Tibial nerve (tissue), 4 donors: ENCODE results near the gene USP2. TPM values are rescaled to one million over a fixed set of nuclear protein-coding genes. Genes with fewer than 3 reads are reported as not detected.
"Not testable (repeated sequence)": the region's sequence is repeated elsewhere in the genome, so short reads cannot be mapped to it uniquely, and the experiment has no call there.

ENCODE experiments used
- DNase-seq, 2 donors: peaks; one replicate each; pipeline ENCODE4 v3.0.0-alpha.2; 2019; ENCODE audit warnings: low spot score in 2 of 2
- H3K27ac ChIP-seq, 4 donors: fragments of 200-600 bp; sonication (generic) in 3 of 4; one replicate each; pipeline ENCODE4 v1.5.1; 2017 to 2019; ENCODE audit warnings: mild to moderate bottlenecking in 1 of 4
- H3K27me3 ChIP-seq, 2 donors: fragments of 200-600 bp; sonication (generic) in 1 of 2; one replicate each; pipeline versions ENCODE4 v1.5.1 to v1.6.0; 2017 to 2019
- H3K36me3 ChIP-seq, 3 donors: fragments of 200-600 bp; sonication (generic); one replicate each; pipeline ENCODE4 v1.5.1; 2018 to 2019
- H3K4me1 ChIP-seq, 4 donors: fragments of 200-600 bp; sonication (generic) in 3 of 4; one replicate each; pipeline ENCODE4 v1.5.1; 2017 to 2019
- H3K4me3 ChIP-seq, 4 donors: fragments of 200-600 bp; sonication (generic) in 3 of 4; one replicate each; pipeline ENCODE4 v1.5.1; 2017 to 2019; ENCODE audit warnings: mild to moderate bottlenecking in 1 of 4, moderate library complexity in 1 of 4
- H3K9me3 ChIP-seq, 4 donors: fragments of 200-600 bp; sonication (generic) in 3 of 4; one replicate each; pipeline ENCODE4 v1.5.1; 2017 to 2019
- CTCF ChIP-seq, 5 experiments: fragments of 200-600 bp in 3 of 5; fragments of 450-650 bp in 2 of 5; sonication (generic) in 3 of 5; IDR thresholded peaks; one replicate each; pipeline ENCODE4 v1.5.1; 2016 to 2019; ENCODE audit warnings: antibody characterized with exemption in 5 of 5, mild to moderate bottlenecking in 3 of 5, moderate library complexity in 2 of 5
- EP300 ChIP-seq, 2 donors: sonication (generic); formaldehyde crosslinking; IDR thresholded peaks; one replicate each; pipeline ENCODE4 v1.6.1; 2017; ENCODE audit warnings: antibody characterized with exemption in 2 of 2, mild to moderate bottlenecking in 1 of 2
- POLR2A ChIP-seq, 2 donors: fragments of 450-650 bp; IDR thresholded peaks; one replicate each; pipeline ENCODE4 v1.6.1; 2017; ENCODE audit warnings: antibody characterized with exemption in 2 of 2, mild to moderate bottlenecking in 2 of 2, moderate library complexity in 2 of 2
- WGBS, 2 donors: methylation state at CpG; one replicate each; pipeline ENCODE4 v1.1.5; 2018; 5-methylcytosine and 5-hydroxymethylcytosine counted together
- total RNA-seq, 4 donors: library from RNA; depleted of rRNA; stranded (reverse); fragments of >200 nt; gene quantifications; one replicate each; pipeline ENCODE4 v1.1.0, GENCODE V29; 2016

Gene USP2
- total RNA-seq, 4 donors from 2014 or later = 2.1 to 18.4 (median 11.6) TPM

- no peak overlapping the region for H3K4me3 ChIP-seq
- H3K9me3 ChIP-seq = no peaks in the 10 kb centered on the region
- no peaks in the 10 kb centered on the region for H3K36me3 ChIP-seq
- 62 to 69% methylated on average over 5 of the region's 5 CpGs for WGBS, 2 donors
- TF ChIP-seq CTCF (IDR thresholded peaks at IDR 0.05) = peak in 1 of 5 experiments; percentile 11
- TF ChIP-seq POLR2A (IDR thresholded peaks at IDR 0.05) = no peak
- H3K27ac ChIP-seq = no peak overlapping the region
- no peak for DNase-seq
- no peaks in the 10 kb centered on the region for H3K27me3 ChIP-seq
- no peaks in the 10 kb centered on the region for H3K4me1 ChIP-seq
Observed at GRCh38 chr11:119389611-119390254, 8.2 kb upstream of the USP2 start.

- Histone ChIP-seq H3K9me3 (no peaks in the 10 kb centered on the region), H3K27ac (no peak overlapping the region), H3K36me3 (no peaks in the 10 kb centered on the region), H3K4me3 (no peak overlapping the region), H3K27me3 (no peaks in the 10 kb centered on the region), H3K4me1 (no peaks in the 10 kb centered on the region)
- no peak for DNase-seq
- TF ChIP-seq POLR2A (IDR thresholded peaks at IDR 0.05) (no peak), EP300 (IDR thresholded peaks at IDR 0.05) (no peak), CTCF (IDR thresholded peaks at IDR 0.05) (no peak)
- WGBS, 2 donors = 81 to 89% methylated on average over 7 of the region's 7 CpGs
Observed at GRCh38 chr11:119388103-119388502, 6.6 kb upstream of the USP2 start.

GRCh38 chr11:119384332-119384731 lies 2.8 kb upstream of the USP2 start:
- Histone ChIP-seq H3K4me1 (peaks cover 0 to 23% (median 3%) of the 10 kb centered on the region in 4 donors), H3K27ac (no peak overlapping the region), H3K36me3 (no peaks in the 10 kb centered on the region), H3K4me3 (no peak overlapping the region), H3K27me3 (no peaks in the 10 kb centered on the region), H3K9me3 (no peaks in the 10 kb centered on the region)
- TF ChIP-seq POLR2A (IDR thresholded peaks at IDR 0.05) (no peak), CTCF (IDR thresholded peaks at IDR 0.05) (no peak), EP300 (IDR thresholded peaks at IDR 0.05) (no peak)
- WGBS, 2 donors = 84 to 85% methylated on average over 2 of the region's 2 CpGs
- DNase-seq = no peak

- not testable (repeated sequence) for H3K4me3 ChIP-seq, H3K27me3 ChIP-seq
- H3K27ac ChIP-seq = peak overlapping the region in 1 of 4 donors; percentile 91
Observed at GRCh38 chr11:119382513-119382912, 1.0 kb upstream of the USP2 start.

GRCh38 chr11:119382101-119382500 lies 611 bp upstream of the USP2 start:
- H3K9me3 ChIP-seq = no peaks in the 10 kb centered on the region
- peaks cover 0 to 28% (median 3%) of the 10 kb centered on the region in 4 donors for H3K4me1 ChIP-seq
- peak overlapping the region; percentile 10 to 91 (median 38) for H3K27ac ChIP-seq
- H3K36me3 ChIP-seq = no peaks in the 10 kb centered on the region
- peak overlapping the region; percentile 35 to 61 (median 48) for H3K4me3 ChIP-seq
- no peak for TF ChIP-seq CTCF (IDR thresholded peaks at IDR 0.05)
- TF ChIP-seq POLR2A (IDR thresholded peaks at IDR 0.05) = no peak
- no peak for TF ChIP-seq EP300 (IDR thresholded peaks at IDR 0.05)
- no peaks in the 10 kb centered on the region for H3K27me3 ChIP-seq
- WGBS, 2 donors = 7 to 8% methylated on average over 9 of the region's 9 CpGs
- DNase-seq = no peak

More at GRCh38 chr11:119382513-119382912, 1.0 kb upstream of the USP2 start:
- not testable (repeated sequence) for DNase-seq, H3K36me3 ChIP-seq, H3K9me3 ChIP-seq
- H3K4me1 ChIP-seq = peaks cover 0 to 24% (median 3%) of the 10 kb centered on the region in 4 donors
- whole genome bisulfite sequencing, 2 donors = 86 to 90% methylated on average over 14 of the region's 14 CpGs
